HepG2 (cell line): ENCODE measurements around the gene LRRC4C. TPM values are rescaled to one million over a fixed set of nuclear protein-coding genes. Genes with fewer than 3 reads are reported as not detected.

Experiments
- AHDC1 ChIP-seq: sonication (generic); formaldehyde crosslinking; IDR thresholded peaks from 2 replicates; pipeline ENCODE4 v1.5.1; 2020; ENCODE audit warnings: mild to moderate bottlenecking, missing genetic modification reagents, borderline replicate concordance
- FOSL1 ChIP-seq: sonication (generic); formaldehyde crosslinking; IDR thresholded peaks from 2 replicates; pipeline ENCODE4 v1.9.0; 2021; ENCODE audit warnings: missing genetic modification reagents, borderline replicate concordance
- JDP2 ChIP-seq: sonication (generic); formaldehyde crosslinking; IDR thresholded peaks from 2 replicates; pipeline ENCODE4 v1.8.1; 2022; ENCODE audit warnings: missing genetic modification reagents, borderline replicate concordance
- ONECUT2 ChIP-seq: sonication (generic); formaldehyde crosslinking; IDR thresholded peaks from 2 replicates; pipeline ENCODE4 v1.4.0; 2020; ENCODE audit warnings: missing genetic modification reagents
- RARA ChIP-seq: IDR thresholded peaks from 2 replicates; pipeline ENCODE4 v1.6.1; 2016; ENCODE audit warnings: missing genetic modification reagents, missing compliant biosample characterization
- RFX5 ChIP-seq: IDR thresholded peaks from 2 replicates; pipeline ENCODE4 v1.6.1; 2011; ENCODE audit warnings: low read depth, low read length, improper control_type of control experiment
- SNAI1 ChIP-seq: sonication (generic); formaldehyde crosslinking; IDR thresholded peaks from 2 replicates; pipeline ENCODE4 v1.5.0; 2020; ENCODE audit warnings: mild to moderate bottlenecking, missing genetic modification reagents, borderline replicate concordance
- SOX6 ChIP-seq, 2 experiments: fragments of 450-650 bp in 1 of 2; sonication (generic) in 1 of 2; formaldehyde crosslinking in 1 of 2; IDR thresholded peaks; 2 replicates each; pipeline versions ENCODE4 v1.4.0 to v1.6.1; 2017 to 2020; ENCODE audit warnings: antibody characterized with exemption in 1 of 2, mild to moderate bottlenecking in 1 of 2, missing genetic modification reagents in 1 of 2
- ZBTB10 ChIP-seq: sonication (generic); formaldehyde crosslinking; IDR thresholded peaks from 2 replicates; pipeline ENCODE4 v1.4.0; 2020; ENCODE audit warnings: missing genetic modification reagents, borderline replicate concordance
- ZBTB44 ChIP-seq: sonication (generic); formaldehyde crosslinking; IDR thresholded peaks from 2 replicates; pipeline ENCODE4 v1.4.0; 2020; ENCODE audit warnings: missing genetic modification reagents
- ZNF263 ChIP-seq: sonication (generic); formaldehyde crosslinking; IDR thresholded peaks from 2 replicates; pipeline ENCODE4 v1.4.0; 2020; ENCODE audit warnings: missing genetic modification reagents
- ZNF550 ChIP-seq: sonication (generic); formaldehyde crosslinking; IDR thresholded peaks from 2 replicates; pipeline ENCODE4 v1.4.0; 2020; ENCODE audit warnings: mild to moderate bottlenecking, missing genetic modification reagents, borderline replicate concordance
- ZNF552 ChIP-seq: sonication (generic); formaldehyde crosslinking; IDR thresholded peaks from 2 replicates; pipeline ENCODE4 v1.9.0; 2022; ENCODE audit warnings: missing genetic modification reagents, mild to moderate bottlenecking, borderline replicate concordance
- ZNF761 ChIP-seq: sonication (generic); formaldehyde crosslinking; conservative IDR thresholded peaks from 2 replicates; pipeline ENCODE4 v1.4.0; 2020; ENCODE audit warnings: mild to moderate bottlenecking, missing genetic modification reagents
- polyA plus RNA-seq, 8 experiments: library from polyadenylated mRNA; depleted of rRNA in 3 of 8; stranded (reverse) in 7 of 8; unstranded in 1 of 8; fragments of >200 nt; fragmentation: Illumina TruSeq in 4 of 8; extraction: Trizol in 4 of 8; gene quantifications; 2 replicates each; pipeline versions ENCODE4 v1.2.1 to v1.2.3, GENCODE V29; 2011 to 2016; ENCODE audit warnings: low read depth in 4 of 8, missing spikeins in 1 of 8, mixed read lengths in 1 of 8; ENCODE audit not compliant: insufficient read depth in 1 of 8
- total RNA-seq, 5 experiments: library from RNA; depleted of rRNA; stranded (reverse); fragments of >200 nt; fragmentation: Illumina TruSeq; extraction: Trizol; gene quantifications; 2 replicates each; pipeline ENCODE4 v1.2.3, GENCODE V29; 2016; ENCODE audit warnings: low read depth in 1 of 5
- TF ChIP-seq, protein P1 (sequence below): sonication (generic); formaldehyde crosslinking; IDR thresholded peaks from 2 replicates; pipeline ENCODE4 v1.4.0; 2020; ENCODE audit warnings: missing genetic modification reagents

LRRC4C gene
- total and polyA plus RNA-seq, 2 of the 13 experiments (the other 11 are each of a cell fraction or from before 2014, with no cell fraction given), result not detected

- TF ChIP-seq SOX6 (IDR thresholded peaks at IDR 0.05) (no peak), SOX6 (CRISPR knock-in tag; IDR thresholded peaks at IDR 0.05) (peak; percentile 33; the same call in 1 of the 2 replicates), ZBTB44 (CRISPR knock-in tag) (no peak), SNAI1 (CRISPR knock-in tag) (no peak), AHDC1 (CRISPR knock-in tag) (peak; percentile 31; the same call in 1 of the 2 replicates), ZNF552 (CRISPR knock-in tag) (no peak), ZBTB10 (no peak), RFX5 (no peak), ZNF263 (peak; percentile 47; the same call in 1 of the 2 replicates), JDP2 (CRISPR knock-in tag) (no peak), ZNF550 (CRISPR knock-in tag) (no peak), ONECUT2 (peak; percentile 72), FOSL1 (0 out of 2 replicates have a peak, but pooled peaks have one; percentile 32), ZNF761 (CRISPR knock-in tag) (no peak), RARA (CRISPR knock-in tag) (no peak)
- TF ChIP-seq, protein P1, sequence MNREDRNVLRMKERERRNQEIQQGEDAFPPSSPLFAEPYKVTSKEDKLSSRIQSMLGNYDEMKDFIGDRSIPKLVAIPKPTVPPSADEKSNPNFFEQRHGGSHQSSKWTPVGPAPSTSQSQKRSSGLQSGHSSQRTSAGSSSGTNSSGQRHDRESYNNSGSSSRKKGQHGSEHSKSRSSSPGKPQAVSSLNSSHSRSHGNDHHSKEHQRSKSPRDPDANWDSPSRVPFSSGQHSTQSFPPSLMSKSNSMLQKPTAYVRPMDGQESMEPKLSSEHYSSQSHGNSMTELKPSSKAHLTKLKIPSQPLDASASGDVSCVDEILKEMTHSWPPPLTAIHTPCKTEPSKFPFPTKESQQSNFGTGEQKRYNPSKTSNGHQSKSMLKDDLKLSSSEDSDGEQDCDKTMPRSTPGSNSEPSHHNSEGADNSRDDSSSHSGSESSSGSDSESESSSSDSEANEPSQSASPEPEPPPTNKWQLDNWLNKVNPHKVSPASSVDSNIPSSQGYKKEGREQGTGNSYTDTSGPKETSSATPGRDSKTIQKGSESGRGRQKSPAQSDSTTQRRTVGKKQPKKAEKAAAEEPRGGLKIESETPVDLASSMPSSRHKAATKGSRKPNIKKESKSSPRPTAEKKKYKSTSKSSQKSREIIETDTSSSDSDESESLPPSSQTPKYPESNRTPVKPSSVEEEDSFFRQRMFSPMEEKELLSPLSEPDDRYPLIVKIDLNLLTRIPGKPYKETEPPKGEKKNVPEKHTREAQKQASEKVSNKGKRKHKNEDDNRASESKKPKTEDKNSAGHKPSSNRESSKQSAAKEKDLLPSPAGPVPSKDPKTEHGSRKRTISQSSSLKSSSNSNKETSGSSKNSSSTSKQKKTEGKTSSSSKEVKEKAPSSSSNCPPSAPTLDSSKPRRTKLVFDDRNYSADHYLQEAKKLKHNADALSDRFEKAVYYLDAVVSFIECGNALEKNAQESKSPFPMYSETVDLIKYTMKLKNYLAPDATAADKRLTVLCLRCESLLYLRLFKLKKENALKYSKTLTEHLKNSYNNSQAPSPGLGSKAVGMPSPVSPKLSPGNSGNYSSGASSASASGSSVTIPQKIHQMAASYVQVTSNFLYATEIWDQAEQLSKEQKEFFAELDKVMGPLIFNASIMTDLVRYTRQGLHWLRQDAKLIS (CRISPR knock-in tag), result no peak
These were observed 337.9 kb downstream of the LRRC4C start (continued) for GRCh38 chr11:41121600-41121999.
